GM21528 (cell line): Measurements from ENCODE around the gene SPAG6.
"Not testable (repeated sequence)": the region's sequence is repeated elsewhere in the genome, so short reads cannot be mapped to it uniquely, and the experiment has no call there.

ENCODE experiments used
- ATAC-seq: cut with Tn5 transposase; IDR thresholded peaks from one replicate; pipeline ENCODE4 v1.9.1; 2021; ENCODE audit warnings: mild to moderate bottlenecking, moderate library complexity; ENCODE audit not compliant: unreplicated experiment, low FRiP score

The SPAG6 gene

DNA sequence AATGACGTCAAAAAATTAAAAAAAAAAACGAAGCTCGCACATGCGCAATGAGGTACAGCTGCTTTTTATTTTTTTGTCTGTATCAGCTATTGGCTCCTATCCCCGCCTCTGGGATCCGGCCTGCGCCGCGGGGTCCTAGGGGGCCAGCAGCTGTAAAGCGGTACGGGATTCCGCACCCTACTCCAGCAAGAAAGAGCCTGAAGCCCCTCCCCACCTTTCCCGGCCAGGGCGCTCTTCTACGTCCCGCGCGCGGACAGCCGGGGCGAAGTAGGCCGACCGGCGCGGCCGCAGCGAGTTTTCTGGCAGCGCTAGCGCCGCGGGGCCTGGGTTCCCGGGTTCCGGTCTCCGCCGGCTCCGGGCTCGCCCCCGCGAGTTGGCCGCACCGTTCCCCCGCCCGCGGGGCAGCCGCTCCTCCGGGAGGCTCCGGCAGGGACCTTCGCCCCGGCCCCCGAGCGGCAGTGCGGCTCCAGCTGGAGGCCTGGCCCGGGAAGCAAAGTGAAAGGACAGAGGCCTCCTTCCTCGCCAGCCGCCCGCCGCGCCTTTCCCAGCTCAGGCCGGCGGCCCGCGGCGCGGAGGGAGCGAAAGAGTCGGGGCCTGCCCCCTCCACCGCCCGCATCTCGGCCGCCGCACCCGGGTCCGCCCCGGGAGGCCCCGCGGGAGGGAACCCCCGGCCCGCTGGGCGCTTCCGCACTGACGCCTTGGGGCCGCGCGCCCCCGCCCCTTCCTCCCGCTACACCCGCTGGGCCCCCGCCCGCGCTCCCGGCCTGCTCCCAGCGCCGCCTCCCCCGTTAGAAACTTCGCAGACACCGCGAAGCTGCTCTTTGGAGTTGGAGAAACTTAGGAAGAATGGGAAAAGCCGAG, 4.7 kb upstream of the SPAG6 start:
- peak; percentile 53 for ATAC-seq

DNA sequence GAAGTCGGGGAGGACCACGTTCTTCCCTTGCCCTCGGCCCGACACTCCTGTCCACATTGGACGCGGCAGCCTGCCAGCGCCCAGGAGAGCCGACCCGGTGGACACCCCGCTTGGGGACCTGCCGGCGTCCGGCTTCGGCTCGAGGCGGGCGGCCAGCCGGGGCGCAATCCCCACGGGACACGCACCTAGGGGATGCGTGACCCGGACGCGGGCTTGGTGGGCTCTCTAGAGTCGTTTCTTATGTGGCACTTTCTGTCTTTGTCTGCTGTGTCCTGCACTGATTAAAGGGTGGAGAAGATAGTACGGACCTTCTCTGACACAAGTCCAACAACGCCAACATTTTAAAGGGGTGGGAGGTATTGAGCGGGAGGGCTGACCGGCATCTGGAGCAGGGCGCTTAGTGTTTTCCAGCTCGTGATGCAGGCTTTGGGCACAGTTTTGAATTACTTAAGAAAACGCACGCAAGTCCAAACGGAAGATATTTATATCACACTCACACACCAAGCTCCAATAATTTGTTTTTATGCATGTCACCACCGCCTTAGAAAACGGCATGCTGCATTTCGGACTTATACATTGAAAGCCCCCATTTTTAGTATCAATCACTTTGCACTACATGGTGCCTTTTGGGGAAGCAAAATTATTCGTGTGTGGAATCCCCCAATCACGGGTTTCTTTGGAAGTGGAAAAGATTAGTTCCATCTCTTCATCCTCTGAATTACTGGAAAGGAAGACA, 3.9 kb upstream of the SPAG6 start:
- ATAC-seq = peak; percentile 18

DNA sequence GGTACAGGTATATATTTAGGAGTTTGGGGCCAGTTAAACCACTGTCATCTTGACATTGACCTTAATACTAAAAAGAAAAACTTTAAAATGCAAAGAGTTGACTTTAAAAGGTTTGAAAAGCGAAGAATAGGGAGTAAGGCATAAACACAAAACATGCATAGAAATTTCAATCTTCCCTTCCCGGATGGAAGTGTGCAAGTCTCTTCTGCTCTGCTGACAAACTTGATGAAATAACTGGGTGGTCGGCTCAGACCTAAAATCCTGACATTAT, 3.4 kb upstream of the SPAG6 start:
- ATAC-seq = no peak

DNA sequence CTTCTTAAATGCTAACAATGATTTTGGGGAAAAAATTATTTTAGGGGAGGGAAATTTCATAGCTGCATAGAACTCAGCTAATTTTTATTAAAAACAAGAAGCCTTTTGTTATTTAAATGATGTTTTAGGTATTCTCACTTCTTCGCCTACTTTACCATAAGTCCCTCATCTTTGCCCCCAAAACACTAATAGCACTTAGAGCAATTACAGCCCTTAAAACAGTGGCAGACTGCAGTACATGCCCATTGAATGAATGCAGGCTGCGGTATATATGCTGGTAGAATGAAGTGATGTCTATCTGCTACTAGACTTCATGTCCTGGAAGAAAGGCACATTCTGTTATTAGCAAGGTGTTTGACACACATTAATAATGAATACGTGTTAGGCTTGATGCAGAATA, 2.9 kb upstream of the SPAG6 start:
- ATAC-seq = no peak

DNA sequence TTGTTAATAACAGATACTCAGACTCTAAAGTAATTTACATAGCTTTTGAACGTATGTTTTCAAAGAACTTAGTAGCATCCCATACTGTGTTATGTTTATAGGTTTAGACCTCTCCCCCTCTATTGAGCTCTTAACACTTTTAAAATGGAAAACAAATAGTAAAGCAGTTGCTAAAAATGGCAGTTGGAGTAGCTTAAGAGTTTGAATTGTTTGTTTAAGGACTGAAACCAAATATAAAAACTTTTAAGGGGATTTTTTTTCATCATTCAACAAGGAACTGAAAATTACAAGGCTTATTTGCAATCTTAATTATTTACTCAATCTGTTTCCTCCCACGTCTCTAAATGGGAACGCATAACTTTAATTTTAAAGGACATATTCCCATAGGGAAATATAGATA, 1.6 kb upstream of the SPAG6 start:
- no peak for ATAC-seq

DNA sequence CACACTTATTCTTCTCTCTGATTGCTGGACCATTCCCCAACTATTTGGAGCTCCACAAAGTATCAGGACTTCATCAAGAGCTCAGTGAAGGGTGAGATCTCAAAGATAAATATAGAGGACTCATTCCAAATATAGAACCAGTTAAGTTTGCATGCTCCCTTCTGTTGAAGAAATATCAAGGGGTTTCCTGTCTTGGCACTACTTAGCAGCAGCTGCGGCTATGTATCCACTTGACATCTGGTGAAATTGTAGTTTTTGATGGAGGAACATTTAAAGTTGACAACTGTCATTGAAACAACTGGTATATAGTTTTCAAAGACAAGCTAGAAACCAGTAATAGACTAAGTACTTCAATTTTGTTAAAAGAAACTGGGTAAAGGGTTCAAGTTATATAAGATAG, 1.0 kb upstream of the SPAG6 start:
- ATAC-seq = no peak

DNA sequence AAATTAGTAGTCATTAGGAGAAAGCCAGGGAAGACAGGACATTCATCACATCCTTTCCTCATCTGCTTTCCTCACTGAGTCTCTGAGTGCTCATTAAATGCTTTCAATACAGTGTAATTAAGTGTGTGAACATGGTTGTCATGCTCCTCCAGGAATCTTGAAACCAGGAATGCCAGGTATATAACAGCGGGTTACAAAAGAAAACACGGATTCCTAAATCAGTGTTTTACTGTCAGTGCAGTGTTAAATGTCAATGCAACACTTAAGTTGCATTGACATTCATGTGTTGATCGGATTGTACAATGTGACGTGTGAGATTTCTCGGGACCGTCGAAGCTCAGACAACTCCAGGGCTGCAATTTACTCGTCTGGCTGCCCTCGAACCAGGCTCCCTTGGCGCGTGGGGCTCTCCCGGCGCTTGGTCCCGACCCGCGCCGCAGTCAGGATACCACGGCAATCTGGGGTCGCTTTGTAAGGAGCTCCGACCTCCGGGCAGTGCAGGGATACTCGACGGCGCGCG, 455 bp upstream of the SPAG6 start:
- ATAC-seq = no peak

DNA sequence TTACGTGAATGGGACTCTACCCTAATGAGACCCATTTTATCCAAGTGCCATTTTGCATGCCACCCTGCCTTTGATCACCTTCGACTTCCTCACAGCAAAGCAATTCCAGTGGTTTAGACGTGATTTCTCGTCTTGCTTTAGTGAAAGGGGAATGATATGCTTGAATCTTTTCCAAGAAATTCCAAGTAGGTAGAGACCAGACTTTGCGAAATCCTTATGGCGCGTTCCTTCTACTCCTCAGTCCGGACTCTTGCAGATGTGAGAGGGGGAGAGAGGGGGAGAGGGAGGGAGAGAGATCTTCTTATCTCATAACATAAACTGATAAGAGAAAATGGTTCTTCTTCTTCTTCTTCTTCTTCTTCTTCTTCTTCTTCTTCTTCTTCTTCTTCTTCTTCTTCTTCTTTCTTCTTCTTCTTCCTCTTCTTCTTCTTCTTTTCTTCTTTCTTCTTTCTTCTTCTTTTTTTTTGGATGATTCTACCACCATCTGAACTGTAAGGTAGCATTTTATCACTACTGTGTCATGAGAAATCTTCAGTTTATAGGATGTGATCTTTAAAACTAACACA, 883 bp downstream of the SPAG6 start:
- ATAC-seq = no peak

DNA sequence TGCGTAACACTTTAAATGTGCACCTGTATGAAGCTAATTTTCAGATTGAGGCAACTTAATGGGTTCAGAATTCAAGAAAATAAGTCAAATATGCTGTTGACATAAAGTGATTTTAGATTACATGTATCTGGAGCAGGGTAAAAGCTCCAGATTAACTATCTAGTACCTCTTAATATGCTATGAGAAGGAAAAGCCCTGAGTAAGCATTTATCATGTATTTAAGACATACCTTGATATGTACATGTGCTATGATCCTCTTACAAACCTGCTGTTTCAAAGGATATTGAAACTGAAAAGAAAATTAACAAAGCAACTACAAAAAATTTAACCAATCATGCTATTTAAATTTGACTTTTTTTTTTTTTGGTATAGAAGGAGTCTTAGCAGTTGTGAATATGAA, 4.5 kb downstream of the SPAG6 start:
- ATAC-seq = no peak

DNA sequence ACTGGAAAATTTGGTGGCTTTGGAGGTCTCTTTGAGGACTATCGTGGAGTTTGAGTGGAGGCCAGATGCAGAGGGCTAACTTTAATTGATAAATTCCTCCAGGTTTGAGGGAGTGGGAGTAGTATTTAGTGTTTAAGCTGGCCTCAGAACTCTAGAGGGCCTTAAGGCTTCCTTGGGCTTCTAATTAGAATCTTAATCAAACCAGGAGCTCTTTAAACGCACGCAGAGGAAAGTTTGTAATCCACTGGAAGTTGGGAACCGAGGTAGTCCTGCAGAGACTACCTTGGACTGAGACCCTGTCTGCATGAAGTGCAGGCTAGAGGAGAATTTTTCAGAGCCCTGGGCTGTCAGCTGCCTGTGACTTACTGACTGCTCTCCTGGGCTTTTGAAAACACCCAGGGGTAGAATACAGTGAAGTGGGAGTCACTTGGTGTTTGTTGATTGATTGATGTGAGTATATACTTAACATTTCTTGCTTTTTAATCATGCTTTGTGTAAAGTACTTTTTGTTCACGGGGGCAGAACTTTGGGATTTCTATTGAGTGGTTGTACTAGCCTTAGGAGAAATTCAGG, 5.9 kb downstream of the SPAG6 start:
- ATAC-seq = no peak

DNA sequence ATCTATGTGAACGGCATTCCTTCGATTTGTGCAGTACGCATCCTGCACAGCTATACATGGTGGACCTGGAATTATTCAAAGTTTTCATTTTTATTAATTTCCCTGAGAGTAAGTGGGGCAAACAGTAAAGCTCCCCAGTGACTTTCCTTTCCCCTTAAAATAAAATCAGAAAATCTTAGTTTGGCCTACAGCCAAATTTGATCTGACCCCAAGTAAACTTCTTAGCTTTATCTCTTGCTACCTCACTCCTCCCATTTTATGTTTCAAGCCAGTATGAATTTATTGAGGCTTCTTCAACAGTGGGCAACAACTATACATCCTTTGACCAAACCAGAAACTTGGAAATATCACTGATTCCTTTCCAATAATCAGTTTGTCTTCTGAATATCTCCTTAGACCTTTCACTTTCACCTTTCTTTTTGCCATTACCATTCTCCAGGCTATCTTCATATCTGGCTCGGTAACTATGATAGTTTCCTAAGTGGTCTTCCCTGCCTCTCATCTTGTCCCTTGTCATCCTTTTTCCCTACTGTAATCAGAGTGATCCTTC, 11.1 kb downstream of the SPAG6 start:
- ATAC-seq = no peak

DNA sequence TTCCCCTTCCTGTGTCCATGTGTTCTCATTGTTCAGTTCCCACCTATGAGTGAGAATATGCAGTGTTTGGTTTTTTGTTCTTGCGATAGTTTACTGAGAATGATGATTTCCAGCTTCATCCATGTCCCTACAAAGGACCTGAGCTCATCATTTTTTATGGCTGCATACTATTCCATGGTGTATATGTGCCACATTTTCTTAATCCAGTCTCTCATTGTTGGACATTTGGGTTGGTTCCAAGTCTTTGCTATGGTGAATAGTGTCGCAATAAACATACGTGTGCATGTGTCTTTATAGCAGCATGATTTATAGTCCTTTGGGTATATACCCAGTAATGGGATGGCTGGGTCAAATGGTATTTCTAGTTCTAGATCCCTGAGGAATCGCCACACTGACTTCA, 12.5 kb downstream of the SPAG6 start:
- not testable (repeated sequence) for ATAC-seq

DNA sequence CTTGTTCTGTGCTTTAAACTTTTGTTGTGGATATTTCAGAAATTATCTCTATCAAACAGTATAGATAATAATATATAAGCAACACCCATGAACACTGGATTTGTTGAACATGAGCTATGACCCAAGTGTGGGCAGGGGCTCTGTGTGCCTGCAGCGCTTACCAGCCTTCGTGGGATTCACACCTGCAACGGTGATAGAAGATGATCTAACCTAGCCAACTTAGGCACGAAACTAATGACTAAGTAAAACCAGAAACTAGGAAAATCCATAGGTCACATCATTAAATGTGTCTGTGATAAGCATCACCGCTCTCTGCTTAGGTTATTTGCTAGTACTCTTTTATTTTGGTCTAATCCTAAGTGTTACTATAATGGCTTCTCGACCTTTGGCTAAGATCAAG, 18.0 kb downstream of the SPAG6 start:
- no peak for ATAC-seq

DNA sequence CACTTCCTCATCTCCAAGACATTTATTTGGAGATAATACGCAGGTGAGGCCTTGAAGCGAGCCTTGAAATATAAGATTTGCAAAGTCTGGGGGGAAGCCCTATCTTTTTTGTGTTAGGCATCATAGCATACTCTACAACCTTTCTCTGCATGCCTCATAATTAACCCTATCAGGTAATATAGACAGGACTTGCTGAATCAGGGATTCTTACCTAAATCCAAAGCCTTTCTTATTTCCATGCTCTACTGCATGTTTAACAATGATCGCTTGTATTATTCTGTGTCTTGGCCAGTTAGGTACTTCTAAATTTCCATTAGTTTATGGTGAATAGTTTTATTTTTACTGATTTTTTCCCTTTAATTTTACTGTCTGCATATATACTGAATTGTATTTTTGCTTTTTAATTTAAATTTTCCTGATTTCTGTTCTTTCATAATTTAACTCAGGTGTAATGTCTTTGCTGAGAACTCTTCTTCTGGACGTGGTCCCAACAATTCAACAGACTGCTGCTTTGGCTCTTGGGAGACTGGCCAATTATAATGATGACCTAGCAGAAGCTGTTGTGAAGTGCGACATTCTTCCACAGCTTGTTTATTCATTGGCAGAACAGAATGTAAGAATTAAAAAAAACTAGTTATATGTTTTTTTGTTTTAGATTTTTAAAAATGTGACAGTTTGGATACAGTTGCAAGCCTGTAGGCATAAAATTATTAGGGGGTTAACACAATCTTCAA, 19.3 kb downstream of the SPAG6 start:
- ATAC-seq = no peak

DNA sequence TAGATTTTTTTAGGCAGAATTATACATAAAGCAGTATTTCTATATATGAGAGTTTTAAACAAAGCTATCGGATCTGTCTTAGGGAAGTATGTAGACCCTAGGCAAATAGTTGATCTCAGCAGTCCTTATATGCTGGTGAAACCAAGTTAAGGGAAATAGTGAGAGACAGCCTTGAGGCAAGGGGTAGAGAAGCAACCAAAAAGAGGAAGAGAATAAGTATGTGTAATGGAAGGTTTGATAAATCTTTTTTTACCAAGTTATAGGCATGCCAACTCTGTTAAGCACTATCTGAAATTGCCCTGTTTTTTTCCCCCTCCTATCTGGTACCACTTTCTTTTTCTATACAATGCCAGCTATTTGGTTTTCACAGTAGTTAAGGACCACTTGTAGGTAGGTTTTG, 19.9 kb downstream of the SPAG6 start:
- ATAC-seq = peak; percentile 52

DNA sequence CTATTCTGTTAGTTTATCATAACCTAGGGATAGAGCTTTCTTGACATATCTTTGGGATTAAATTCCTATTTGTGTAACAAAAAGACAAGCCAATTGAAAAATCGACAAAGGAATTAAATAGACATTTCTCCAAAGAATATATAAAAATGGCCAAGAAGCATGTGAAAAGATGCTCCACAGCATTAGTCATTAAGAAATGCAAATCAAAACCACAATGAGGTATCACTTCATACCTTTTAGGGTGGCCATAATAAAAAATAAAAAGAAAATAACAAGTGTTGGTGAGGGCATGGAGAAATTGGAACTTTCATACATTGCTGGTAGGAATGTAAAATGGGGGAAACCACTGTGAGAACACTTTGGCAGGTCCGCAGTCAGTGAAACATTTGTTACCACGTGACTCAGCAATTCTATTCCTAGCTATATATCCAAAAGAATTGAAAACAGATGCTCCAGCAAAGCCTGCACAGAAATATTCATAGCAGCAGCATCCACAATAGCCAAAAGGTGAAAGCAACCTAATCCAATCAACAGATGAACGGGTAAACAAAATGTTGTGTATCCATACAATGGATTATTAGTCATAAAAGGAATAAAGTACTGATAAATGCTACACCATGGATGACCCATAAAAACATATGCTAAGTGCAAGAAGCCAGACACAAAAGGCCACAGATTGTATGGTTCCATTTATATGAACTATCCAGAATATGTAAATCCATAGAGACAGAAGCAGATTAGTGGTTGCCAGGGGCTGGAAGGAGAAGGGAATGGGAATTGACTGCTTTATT, 20.5 kb downstream of the SPAG6 start:
- no peak for ATAC-seq

DNA sequence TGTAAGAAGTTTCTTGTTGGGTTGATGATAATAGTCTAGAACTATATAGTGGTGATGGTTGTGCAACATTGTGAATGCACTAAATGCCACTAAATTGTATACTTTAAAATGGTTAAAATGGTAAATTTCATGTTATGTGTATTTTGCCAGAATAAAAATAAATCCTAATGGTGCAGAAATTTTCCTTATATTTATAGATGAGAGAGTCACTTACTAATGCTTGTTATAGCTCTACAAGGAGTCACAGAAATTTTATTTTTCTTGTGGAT, 21.1 kb downstream of the SPAG6 start:
- ATAC-seq = no peak

DNA sequence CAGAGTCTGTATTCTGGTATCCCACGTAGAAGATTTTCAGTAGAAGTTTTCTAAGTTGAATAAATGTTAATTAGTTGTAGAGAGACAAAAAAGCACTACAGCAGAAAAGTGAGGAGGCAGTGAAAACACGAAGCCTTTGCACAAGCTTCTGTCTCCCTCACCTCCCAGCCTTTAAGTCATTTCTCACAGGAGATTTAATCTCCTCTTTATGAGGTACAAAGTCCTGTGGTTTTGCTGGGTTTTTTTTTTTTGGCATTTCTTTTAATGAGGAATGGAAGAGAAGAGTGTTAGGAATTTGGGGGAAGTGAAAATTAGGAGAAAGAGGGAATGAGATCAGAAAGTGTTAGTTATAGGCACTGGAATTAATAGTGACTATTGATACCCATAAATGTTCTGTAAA, 21.5 kb downstream of the SPAG6 start:
- ATAC-seq = no peak

DNA sequence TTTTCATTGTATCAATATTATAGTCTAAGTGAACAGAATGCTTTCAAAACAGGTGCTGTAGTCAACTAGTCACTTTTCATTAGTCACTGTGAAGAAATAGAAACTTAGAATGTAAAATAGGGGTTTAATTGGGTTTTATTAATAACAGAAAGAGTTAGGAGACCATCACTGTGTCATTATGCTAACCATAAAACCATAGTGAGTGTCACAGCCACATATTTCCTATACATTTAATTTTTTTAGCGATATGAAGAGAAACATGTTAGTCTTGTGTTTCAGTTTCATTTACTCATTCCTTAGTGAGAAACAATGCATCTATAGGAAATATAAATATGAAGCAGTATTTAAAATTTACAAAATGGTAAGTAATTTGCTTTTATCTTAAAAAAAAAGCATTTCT, 22.2 kb downstream of the SPAG6 start:
- ATAC-seq = no peak

DNA sequence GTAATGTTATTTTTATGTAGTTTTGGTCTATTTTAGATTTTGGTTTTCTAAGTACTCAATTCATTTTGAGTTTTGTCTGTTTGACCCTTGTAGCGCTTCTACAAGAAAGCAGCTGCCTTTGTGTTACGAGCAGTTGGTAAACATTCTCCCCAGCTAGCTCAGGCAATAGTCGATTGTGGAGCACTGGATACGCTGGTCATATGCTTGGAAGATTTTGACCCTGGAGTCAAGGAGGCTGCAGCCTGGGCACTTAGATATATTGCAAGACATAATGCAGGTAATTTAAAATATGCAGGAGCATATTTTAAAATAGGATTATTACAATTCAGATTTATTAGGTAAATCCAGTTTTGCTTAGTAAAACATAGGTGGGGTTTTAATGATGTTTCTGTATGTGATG, 23.1 kb downstream of the SPAG6 start:
- ATAC-seq = no peak
